ENCODE results near the gene IGF2BP1.

DNA sequence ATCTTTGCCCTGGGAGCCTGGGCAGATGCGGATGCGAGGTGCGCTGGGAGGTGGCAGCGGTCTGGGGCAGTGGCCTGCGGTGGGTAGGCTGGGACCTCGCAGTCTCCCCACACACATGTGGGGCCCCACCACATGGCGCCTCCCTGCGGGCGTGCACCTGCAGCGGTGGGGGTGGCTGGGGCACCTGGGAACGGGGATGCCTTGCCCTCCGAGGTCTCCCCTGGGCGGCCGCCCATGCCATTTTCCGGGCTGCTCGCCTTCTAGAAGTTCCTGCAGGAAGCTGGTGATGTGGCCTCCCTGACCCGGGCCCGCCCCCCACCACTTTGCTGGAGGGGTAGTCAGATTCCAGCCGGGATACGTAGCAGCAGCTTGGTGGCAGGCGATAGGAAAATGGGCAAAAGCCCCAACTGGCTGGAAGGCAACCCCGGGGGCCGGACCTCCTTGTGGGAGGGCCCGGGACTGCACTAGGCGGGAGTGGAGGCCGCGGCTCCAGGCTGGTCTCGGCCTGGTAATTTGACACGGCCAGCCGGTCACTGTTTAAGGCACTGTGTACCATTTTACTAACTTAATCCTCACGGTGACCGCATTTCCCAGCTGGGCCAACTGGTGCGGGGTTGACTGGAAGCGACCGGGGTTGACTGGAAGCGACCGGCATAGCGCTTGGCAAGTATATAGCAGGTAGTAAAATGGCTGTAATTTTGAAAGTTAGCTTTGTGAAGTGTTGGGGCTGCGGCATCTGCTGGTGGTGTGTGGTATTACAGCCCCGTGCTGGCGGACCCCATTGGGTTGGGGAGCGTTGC is 38.5 kb downstream of the IGF2BP1 start:
- TF ChIP-seq, protein P1, sequence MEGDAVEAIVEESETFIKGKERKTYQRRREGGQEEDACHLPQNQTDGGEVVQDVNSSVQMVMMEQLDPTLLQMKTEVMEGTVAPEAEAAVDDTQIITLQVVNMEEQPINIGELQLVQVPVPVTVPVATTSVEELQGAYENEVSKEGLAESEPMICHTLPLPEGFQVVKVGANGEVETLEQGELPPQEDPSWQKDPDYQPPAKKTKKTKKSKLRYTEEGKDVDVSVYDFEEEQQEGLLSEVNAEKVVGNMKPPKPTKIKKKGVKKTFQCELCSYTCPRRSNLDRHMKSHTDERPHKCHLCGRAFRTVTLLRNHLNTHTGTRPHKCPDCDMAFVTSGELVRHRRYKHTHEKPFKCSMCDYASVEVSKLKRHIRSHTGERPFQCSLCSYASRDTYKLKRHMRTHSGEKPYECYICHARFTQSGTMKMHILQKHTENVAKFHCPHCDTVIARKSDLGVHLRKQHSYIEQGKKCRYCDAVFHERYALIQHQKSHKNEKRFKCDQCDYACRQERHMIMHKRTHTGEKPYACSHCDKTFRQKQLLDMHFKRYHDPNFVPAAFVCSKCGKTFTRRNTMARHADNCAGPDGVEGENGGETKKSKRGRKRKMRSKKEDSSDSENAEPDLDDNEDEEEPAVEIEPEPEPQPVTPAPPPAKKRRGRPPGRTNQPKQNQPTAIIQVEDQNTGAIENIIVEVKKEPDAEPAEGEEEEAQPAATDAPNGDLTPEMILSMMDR (conservative IDR thresholded peaks at IDR 0.05 in 1 of 2, IDR thresholded peaks at IDR 0.05 in 1 of 2; ENCODE audit: extremely low read depth in 1 of 2, insufficient read depth in 1 of 2, low read depth in 1 of 2, low read length in 2 of 2): peak; percentile 83 to 91
- TF ChIP-seq EZH2 (IDR thresholded peaks at IDR 0.05; ENCODE audit: borderline replicate concordance, low read length): no peak

All from mammary epithelial cell (primary cell).